ENCODE results near the gene SCMH1.
"Not testable (repeated sequence)": the region's sequence is repeated elsewhere in the genome, so short reads cannot be mapped to it uniquely, and the experiment has no call there.

Gene SCMH1

GRCh38 chr1:41241749-41242341 lies at the start of gene SCMH1:
TSS of gene SCMH1 (minus strand) at chr1:41242306. CDS start at chr1:41186133, 56,173 bp downstream.
- DNase-seq = peak; percentile 77

- DNase-seq = no peak
These were observed 49.1 kb upstream of the SCMH1 start for GRCh38 chr1:41291195-41291594.

- no peak for DNase-seq
These were observed 47.1 kb upstream of the SCMH1 start for GRCh38 chr1:41289196-41289595.

- DNase-seq = no peak
These were observed 44.9 kb upstream of the SCMH1 start for GRCh38 chr1:41286992-41287391.

GRCh38 chr1:41286486-41286885 lies 44.4 kb upstream of the SCMH1 start:
- no peak for DNase-seq

- no peak for DNase-seq
These were observed 43.7 kb upstream of the SCMH1 start for GRCh38 chr1:41285818-41286217.

GRCh38 chr1:41284121-41284520 lies 42.0 kb upstream of the SCMH1 start:
- no peak for DNase-seq

GRCh38 chr1:41282679-41283317 lies 40.7 kb upstream of the SCMH1 start:
- peak; percentile 62 for DNase-seq

- no peak for DNase-seq
These were observed 39.2 kb upstream of the SCMH1 start for GRCh38 chr1:41281334-41281733.

GRCh38 chr1:41280202-41281032 lies 38.3 kb upstream of the SCMH1 start:
- no peak for DNase-seq

- DNase-seq = no peak
These were observed 36.0 kb upstream of the SCMH1 start for GRCh38 chr1:41278076-41278475.

- no peak for DNase-seq
These were observed 35.4 kb upstream of the SCMH1 start for GRCh38 chr1:41277371-41277975.

GRCh38 chr1:41275831-41276230 lies 33.7 kb upstream of the SCMH1 start:
- DNase-seq = no peak

GRCh38 chr1:41274752-41275545 lies 32.8 kb upstream of the SCMH1 start:
- DNase-seq = no peak

- no peak for DNase-seq
These were observed 30.5 kb upstream of the SCMH1 start for GRCh38 chr1:41272601-41273000.

GRCh38 chr1:41268154-41268770 lies 26.2 kb upstream of the SCMH1 start:
- DNase-seq = peak; percentile 85

- no peak for DNase-seq
These were observed 20.0 kb upstream of the SCMH1 start for GRCh38 chr1:41261926-41262618.

- DNase-seq = no peak
These were observed 18.7 kb upstream of the SCMH1 start for GRCh38 chr1:41260768-41261167.

- no peak for DNase-seq
These were observed 17.1 kb upstream of the SCMH1 start for GRCh38 chr1:41259221-41259620.

GRCh38 chr1:41255978-41256377 lies 13.9 kb upstream of the SCMH1 start:
- DNase-seq = no peak

- not testable (repeated sequence) for DNase-seq
These were observed 9.0 kb upstream of the SCMH1 start for GRCh38 chr1:41251120-41251519.

GRCh38 chr1:41249319-41249718 lies 7.2 kb upstream of the SCMH1 start:
- DNase-seq = no peak
